T-helper 2 cell treated with Interferon-gamma antibody and Interleukin-4, amounts not matched to agents 5 μg/mL and 100 μg/mL, for 36 hours (primary cell): ENCODE data around the gene PTRH2.

Source experiments
- DNase-seq: peaks from one replicate; pipeline ENCODE4 v3.0.0; 2021; ENCODE audit warnings: low spot score
- H3K27ac Mint-ChIP-seq: one replicate; pipeline ENCODE4 v1.8.0; 2021; ENCODE audit warnings: mild to moderate bottlenecking, mixed read lengths
- H3K27me3 Mint-ChIP-seq: one replicate; pipeline ENCODE4 v1.8.0; 2021; ENCODE audit warnings: low read depth, mixed read lengths
- H3K36me3 Mint-ChIP-seq: one replicate; pipeline ENCODE4 v1.8.0; 2021; ENCODE audit warnings: low read depth, mixed read lengths
- H3K4me1 Mint-ChIP-seq: one replicate; pipeline ENCODE4 v1.8.0; 2021; ENCODE audit warnings: low read depth, mixed read lengths
- H3K4me3 Mint-ChIP-seq: one replicate; pipeline ENCODE4 v1.8.0; 2022; ENCODE audit warnings: mild to moderate bottlenecking, moderate library complexity, mixed read lengths
- H3K9me3 Mint-ChIP-seq: one replicate; pipeline ENCODE4 v1.8.0; 2021; ENCODE audit warnings: mixed read lengths

PTRH2 gene

GRCh38 chr17:59699786-59700185 lies 7.4 kb downstream of the PTRH2 start:
- Mint-ChIP-seq H3K9me3 (no peaks in the 10 kb centered on the region), H3K36me3 (peaks cover 49% of the 10 kb centered on the region), H3K4me3 (no peak overlapping the region), H3K27me3 (no peaks in the 10 kb centered on the region), H3K4me1 (peaks cover 49% of the 10 kb centered on the region), H3K27ac (no peak overlapping the region)
- DNase-seq: no peak

GRCh38 chr17:59699218-59699617 lies 8.0 kb downstream of the PTRH2 start:
- Mint-ChIP-seq H3K4me1 (peaks cover 46% of the 10 kb centered on the region), H3K36me3 (peaks cover 51% of the 10 kb centered on the region), H3K27ac (no peak overlapping the region), H3K4me3 (no peak overlapping the region), H3K27me3 (no peaks in the 10 kb centered on the region), H3K9me3 (no peaks in the 10 kb centered on the region)
- DNase-seq: no peak

- Mint-ChIP-seq H3K4me3 (peak overlapping the region; percentile 5), H3K27ac (no peak overlapping the region), H3K36me3 (peaks cover 56% of the 10 kb centered on the region), H3K9me3 (no peaks in the 10 kb centered on the region), H3K27me3 (no peaks in the 10 kb centered on the region), H3K4me1 (peaks cover 44% of the 10 kb centered on the region)
- no peak for DNase-seq
These were observed 9.1 kb downstream of the PTRH2 start for GRCh38 chr17:59698143-59698542.

- no peak overlapping the region for H3K27ac Mint-ChIP-seq
- H3K4me3 Mint-ChIP-seq: no peak overlapping the region
- no peaks in the 10 kb centered on the region for H3K27me3 Mint-ChIP-seq
- peaks cover 37% of the 10 kb centered on the region for H3K4me1 Mint-ChIP-seq
- H3K9me3 Mint-ChIP-seq: no peaks in the 10 kb centered on the region
- peaks cover 61% of the 10 kb centered on the region for H3K36me3 Mint-ChIP-seq
- no peak for DNase-seq
These were observed 10.4 kb downstream of the PTRH2 start for GRCh38 chr17:59696682-59697277.

GRCh38 chr17:59695945-59696681 lies 11.1 kb downstream of the PTRH2 start:
- DNase-seq: no peak
- no peaks in the 10 kb centered on the region for H3K27me3 Mint-ChIP-seq
- H3K4me1 Mint-ChIP-seq: peaks cover 35% of the 10 kb centered on the region
- no peak overlapping the region for H3K27ac Mint-ChIP-seq
- peaks cover 65% of the 10 kb centered on the region for H3K36me3 Mint-ChIP-seq
- H3K9me3 Mint-ChIP-seq: no peaks in the 10 kb centered on the region
- H3K4me3 Mint-ChIP-seq: no peak overlapping the region

GRCh38 chr17:59694344-59694743 lies 12.9 kb downstream of the PTRH2 start:
- no peak for DNase-seq
- H3K27me3 Mint-ChIP-seq: no peaks in the 10 kb centered on the region
- peaks cover 19% of the 10 kb centered on the region for H3K4me1 Mint-ChIP-seq
- H3K36me3 Mint-ChIP-seq: peaks cover 75% of the 10 kb centered on the region
- no peaks in the 10 kb centered on the region for H3K9me3 Mint-ChIP-seq
- H3K27ac Mint-ChIP-seq: no peak overlapping the region
- H3K4me3 Mint-ChIP-seq: no peak overlapping the region

- Mint-ChIP-seq H3K27ac (peak overlapping the region; percentile 31), H3K27me3 (no peaks in the 10 kb centered on the region), H3K4me1 (peaks cover 16% of the 10 kb centered on the region), H3K9me3 (no peaks in the 10 kb centered on the region), H3K36me3 (peaks cover 72% of the 10 kb centered on the region), H3K4me3 (no peak overlapping the region)
- no peak for DNase-seq
These were observed 13.6 kb downstream of the PTRH2 start for GRCh38 chr17:59693582-59693981.

- no peak for DNase-seq
- no peaks in the 10 kb centered on the region for H3K27me3 Mint-ChIP-seq
- H3K36me3 Mint-ChIP-seq: peaks cover 71% of the 10 kb centered on the region
- H3K27ac Mint-ChIP-seq: no peak overlapping the region
- H3K4me3 Mint-ChIP-seq: no peak overlapping the region
- H3K4me1 Mint-ChIP-seq: peaks cover 9% of the 10 kb centered on the region
- no peaks in the 10 kb centered on the region for H3K9me3 Mint-ChIP-seq
These were observed 18.7 kb downstream of the PTRH2 start for GRCh38 chr17:59688496-59688895.

GRCh38 chr17:59688008-59688407 lies 19.2 kb downstream of the PTRH2 start:
- H3K27me3 Mint-ChIP-seq: no peaks in the 10 kb centered on the region
- no peak overlapping the region for H3K4me3 Mint-ChIP-seq
- no peak overlapping the region for H3K27ac Mint-ChIP-seq
- DNase-seq: no peak
- H3K4me1 Mint-ChIP-seq: peaks cover 8% of the 10 kb centered on the region
- peaks cover 73% of the 10 kb centered on the region for H3K36me3 Mint-ChIP-seq
- no peaks in the 10 kb centered on the region for H3K9me3 Mint-ChIP-seq

- H3K4me1 Mint-ChIP-seq: peaks cover 8% of the 10 kb centered on the region
- no peak overlapping the region for H3K27ac Mint-ChIP-seq
- no peaks in the 10 kb centered on the region for H3K9me3 Mint-ChIP-seq
- peaks cover 72% of the 10 kb centered on the region for H3K36me3 Mint-ChIP-seq
- H3K27me3 Mint-ChIP-seq: no peaks in the 10 kb centered on the region
- no peak overlapping the region for H3K4me3 Mint-ChIP-seq
- DNase-seq: no peak
These were observed 22.3 kb downstream of the PTRH2 start for GRCh38 chr17:59684967-59685366.

- Mint-ChIP-seq H3K36me3 (peaks cover 69% of the 10 kb centered on the region), H3K27ac (no peak overlapping the region), H3K4me1 (peaks cover 5% of the 10 kb centered on the region), H3K27me3 (no peaks in the 10 kb centered on the region), H3K9me3 (no peaks in the 10 kb centered on the region), H3K4me3 (no peak overlapping the region)
- no peak for DNase-seq
These were observed 23.9 kb downstream of the PTRH2 start for GRCh38 chr17:59683283-59683682.

GRCh38 chr17:59680314-59680713 lies 26.9 kb downstream of the PTRH2 start:
- Mint-ChIP-seq H3K9me3 (no peaks in the 10 kb centered on the region), H3K36me3 (peaks cover 61% of the 10 kb centered on the region), H3K27me3 (no peaks in the 10 kb centered on the region), H3K4me3 (no peak overlapping the region), H3K4me1 (no peaks in the 10 kb centered on the region), H3K27ac (no peak overlapping the region)
- DNase-seq: no peak

GRCh38 chr17:59678918-59679317 lies 28.3 kb downstream of the PTRH2 start:
- Mint-ChIP-seq H3K9me3 (no peaks in the 10 kb centered on the region), H3K4me3 (no peak overlapping the region), H3K36me3 (peaks cover 60% of the 10 kb centered on the region), H3K27ac (no peak overlapping the region), H3K27me3 (no peaks in the 10 kb centered on the region), H3K4me1 (no peaks in the 10 kb centered on the region)
- DNase-seq: no peak

- no peaks in the 10 kb centered on the region for H3K9me3 Mint-ChIP-seq
- peaks cover 50% of the 10 kb centered on the region for H3K36me3 Mint-ChIP-seq
- peaks cover 8% of the 10 kb centered on the region for H3K4me1 Mint-ChIP-seq
- DNase-seq: no peak
- no peaks in the 10 kb centered on the region for H3K27me3 Mint-ChIP-seq
- no peak overlapping the region for H3K4me3 Mint-ChIP-seq
- H3K27ac Mint-ChIP-seq: no peak overlapping the region
These were observed 30.5 kb downstream of the PTRH2 start for GRCh38 chr17:59676716-59677115.

- peaks cover 15% of the 10 kb centered on the region for H3K4me1 Mint-ChIP-seq
- H3K27ac Mint-ChIP-seq: no peak overlapping the region
- no peak for DNase-seq
- no peaks in the 10 kb centered on the region for H3K27me3 Mint-ChIP-seq
- no peaks in the 10 kb centered on the region for H3K9me3 Mint-ChIP-seq
- peaks cover 46% of the 10 kb centered on the region for H3K36me3 Mint-ChIP-seq
- no peak overlapping the region for H3K4me3 Mint-ChIP-seq
These were observed 32.0 kb downstream of the PTRH2 start for GRCh38 chr17:59675231-59675630.
